HepG2 (cell line): ENCODE data around the gene CD2AP. TPM values are rescaled to one million over a fixed set of nuclear protein-coding genes. Genes with fewer than 3 reads are reported as not detected.

Experiments used
- IRX3 ChIP-seq: sonication (generic); formaldehyde crosslinking; IDR thresholded peaks from 2 replicates; pipeline ENCODE4 v1.8.1; 2023; ENCODE audit warnings: mild to moderate bottlenecking, low read depth, missing genetic modification reagents, borderline replicate concordance
- JUND ChIP-seq: sonication (generic); formaldehyde crosslinking; IDR thresholded peaks from 2 replicates; pipeline ENCODE4 v1.8.0; 2022; ENCODE audit warnings: mild to moderate bottlenecking, missing genetic modification reagents
- KDM5A ChIP-seq: fragments of 200-600 bp; sonication (generic); IDR thresholded peaks from 2 replicates; pipeline ENCODE4 v1.7.0; 2018; ENCODE audit warnings: antibody characterized with exemption, mild to moderate bottlenecking, low read length, borderline replicate concordance
- MTF2 ChIP-seq: sonication (generic); formaldehyde crosslinking; IDR thresholded peaks from 2 replicates; pipeline ENCODE4 v1.5.0; 2020; ENCODE audit warnings: missing genetic modification reagents, borderline replicate concordance
- ZKSCAN5 ChIP-seq: sonication (generic); formaldehyde crosslinking; IDR thresholded peaks from 2 replicates; pipeline ENCODE4 v1.5.1; 2020; ENCODE audit warnings: mild to moderate bottlenecking, missing genetic modification reagents
- ZNF205 ChIP-seq: IDR thresholded peaks from 2 replicates; pipeline ENCODE4 v1.6.1; 2018; ENCODE audit warnings: missing biosample characterization, missing genetic modification reagents
- ZNF335 ChIP-seq: sonication (generic); formaldehyde crosslinking; IDR thresholded peaks from 2 replicates; pipeline ENCODE4 v1.4.0; 2020; ENCODE audit warnings: missing genetic modification reagents
- ZNF546 ChIP-seq: sonication (generic); formaldehyde crosslinking; conservative IDR thresholded peaks from 2 replicates; pipeline ENCODE4 v1.8.1; 2023; ENCODE audit warnings: mild to moderate bottlenecking, missing genetic modification reagents
- ZNF614 ChIP-seq: IDR thresholded peaks from 2 replicates; pipeline ENCODE4 v1.6.1; 2018; ENCODE audit warnings: missing biosample characterization, missing genetic modification reagents, inconsistent platforms, borderline replicate concordance
- polyA plus RNA-seq, 8 experiments: library from polyadenylated mRNA; depleted of rRNA in 3 of 8; stranded (reverse) in 7 of 8; unstranded in 1 of 8; fragments of >200 nt; fragmentation: Illumina TruSeq in 4 of 8; extraction: Trizol in 4 of 8; gene quantifications; 2 replicates each; pipeline versions ENCODE4 v1.2.1 to v1.2.3, GENCODE V29; 2011 to 2016; ENCODE audit warnings: low read depth in 4 of 8, missing spikeins in 1 of 8, mixed read lengths in 1 of 8; ENCODE audit not compliant: insufficient read depth in 1 of 8
- total RNA-seq, 5 experiments: library from RNA; depleted of rRNA; stranded (reverse); fragments of >200 nt; fragmentation: Illumina TruSeq; extraction: Trizol; gene quantifications; 2 replicates each; pipeline ENCODE4 v1.2.3, GENCODE V29; 2016; ENCODE audit warnings: low read depth in 1 of 5
- TF ChIP-seq, protein P1 (sequence below): sonication (generic); formaldehyde crosslinking; IDR thresholded peaks from 2 replicates; pipeline ENCODE4 v1.4.0; 2020; ENCODE audit warnings: missing genetic modification reagents
- TF ChIP-seq, protein P2 (sequence below): sonication (generic); formaldehyde crosslinking; IDR thresholded peaks from 2 replicates; pipeline ENCODE4 v1.5.1; 2020; ENCODE audit warnings: mild to moderate bottlenecking, missing genetic modification reagents
- TF ChIP-seq, protein P3 (sequence below): sonication (generic); formaldehyde crosslinking; IDR thresholded peaks from 2 replicates; pipeline ENCODE4 v1.8.0; 2022; ENCODE audit warnings: mild to moderate bottlenecking, missing genetic modification reagents, moderate library complexity
- TF ChIP-seq, protein P4 (sequence below): sonication (generic); formaldehyde crosslinking; IDR thresholded peaks from 2 replicates; pipeline ENCODE4 v1.4.0; 2020; ENCODE audit warnings: missing genetic modification reagents
- TF ChIP-seq, protein P5 (sequence below): sonication (generic); formaldehyde crosslinking; IDR thresholded peaks from 2 replicates; pipeline ENCODE4 v1.4.0; 2020; ENCODE audit warnings: low read depth, missing genetic modification reagents

Gene CD2AP
- total and polyA plus RNA-seq, 2 of the 13 experiments (the other 11 are each of a cell fraction or from before 2014, with no cell fraction given), result 8.6 to 31.9 TPM

DNA sequence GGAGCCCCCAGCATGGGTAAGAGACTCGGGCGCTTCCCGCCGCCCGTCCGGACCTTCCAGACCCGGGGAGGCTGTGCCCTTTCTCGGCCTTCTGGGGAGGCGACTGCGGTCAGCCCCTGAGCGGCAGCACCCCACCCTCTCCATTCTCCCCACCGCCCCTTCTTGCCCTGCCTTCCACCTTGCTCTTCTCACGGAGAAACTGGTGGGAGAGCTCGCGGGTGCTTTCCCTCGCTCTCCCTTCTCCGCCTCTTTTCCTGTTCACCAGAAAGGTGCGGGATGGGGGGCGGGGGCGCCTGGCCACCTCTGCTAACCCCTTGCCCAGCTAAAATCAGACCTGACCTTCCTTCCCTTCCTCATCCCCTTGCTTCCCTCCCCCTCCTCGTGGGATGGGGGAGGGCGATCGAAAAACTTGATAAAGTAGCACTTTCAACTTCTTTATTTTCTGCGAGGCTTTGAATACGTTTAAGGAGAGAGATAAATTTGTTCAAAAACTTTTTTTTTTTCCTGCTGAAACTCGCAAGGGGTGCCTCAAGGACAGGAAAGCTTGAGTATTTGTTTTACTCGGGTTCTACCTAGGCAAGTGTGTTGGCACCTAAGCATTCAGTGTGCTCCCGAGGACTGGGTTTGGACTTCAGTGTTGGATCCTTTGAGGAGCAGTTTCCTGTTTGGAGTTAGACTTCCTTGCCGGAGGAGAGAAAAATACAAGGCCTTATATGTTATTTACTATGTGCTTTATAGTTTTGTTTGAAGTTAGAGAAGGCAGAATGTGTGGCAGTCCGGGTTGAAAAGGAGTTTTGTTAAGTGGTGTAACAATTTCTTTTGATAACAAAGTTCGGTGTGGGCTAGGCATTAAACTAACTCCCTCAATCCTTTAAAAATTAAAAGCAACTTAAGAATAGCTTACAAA, 897 bp downstream of the CD2AP start (continued):
- TF ChIP-seq ZNF546 (CRISPR knock-in tag) (no peak), JUND (CRISPR knock-in tag) (no peak), ZNF614 (CRISPR knock-in tag) (no peak), MTF2 (CRISPR knock-in tag) (no peak), ZNF205 (CRISPR knock-in tag) (no peak), ZKSCAN5 (CRISPR knock-in tag) (no peak; the same call in 1 of the 2 replicates), ZNF335 (no peak; the same call in 1 of the 2 replicates), KDM5A (no peak), IRX3 (CRISPR knock-in tag) (no peak)
- TF ChIP-seq, protein P1, sequence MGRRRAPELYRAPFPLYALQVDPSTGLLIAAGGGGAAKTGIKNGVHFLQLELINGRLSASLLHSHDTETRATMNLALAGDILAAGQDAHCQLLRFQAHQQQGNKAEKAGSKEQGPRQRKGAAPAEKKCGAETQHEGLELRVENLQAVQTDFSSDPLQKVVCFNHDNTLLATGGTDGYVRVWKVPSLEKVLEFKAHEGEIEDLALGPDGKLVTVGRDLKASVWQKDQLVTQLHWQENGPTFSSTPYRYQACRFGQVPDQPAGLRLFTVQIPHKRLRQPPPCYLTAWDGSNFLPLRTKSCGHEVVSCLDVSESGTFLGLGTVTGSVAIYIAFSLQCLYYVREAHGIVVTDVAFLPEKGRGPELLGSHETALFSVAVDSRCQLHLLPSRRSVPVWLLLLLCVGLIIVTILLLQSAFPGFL (CRISPR knock-in tag), result no peak
- TF ChIP-seq, protein P2, sequence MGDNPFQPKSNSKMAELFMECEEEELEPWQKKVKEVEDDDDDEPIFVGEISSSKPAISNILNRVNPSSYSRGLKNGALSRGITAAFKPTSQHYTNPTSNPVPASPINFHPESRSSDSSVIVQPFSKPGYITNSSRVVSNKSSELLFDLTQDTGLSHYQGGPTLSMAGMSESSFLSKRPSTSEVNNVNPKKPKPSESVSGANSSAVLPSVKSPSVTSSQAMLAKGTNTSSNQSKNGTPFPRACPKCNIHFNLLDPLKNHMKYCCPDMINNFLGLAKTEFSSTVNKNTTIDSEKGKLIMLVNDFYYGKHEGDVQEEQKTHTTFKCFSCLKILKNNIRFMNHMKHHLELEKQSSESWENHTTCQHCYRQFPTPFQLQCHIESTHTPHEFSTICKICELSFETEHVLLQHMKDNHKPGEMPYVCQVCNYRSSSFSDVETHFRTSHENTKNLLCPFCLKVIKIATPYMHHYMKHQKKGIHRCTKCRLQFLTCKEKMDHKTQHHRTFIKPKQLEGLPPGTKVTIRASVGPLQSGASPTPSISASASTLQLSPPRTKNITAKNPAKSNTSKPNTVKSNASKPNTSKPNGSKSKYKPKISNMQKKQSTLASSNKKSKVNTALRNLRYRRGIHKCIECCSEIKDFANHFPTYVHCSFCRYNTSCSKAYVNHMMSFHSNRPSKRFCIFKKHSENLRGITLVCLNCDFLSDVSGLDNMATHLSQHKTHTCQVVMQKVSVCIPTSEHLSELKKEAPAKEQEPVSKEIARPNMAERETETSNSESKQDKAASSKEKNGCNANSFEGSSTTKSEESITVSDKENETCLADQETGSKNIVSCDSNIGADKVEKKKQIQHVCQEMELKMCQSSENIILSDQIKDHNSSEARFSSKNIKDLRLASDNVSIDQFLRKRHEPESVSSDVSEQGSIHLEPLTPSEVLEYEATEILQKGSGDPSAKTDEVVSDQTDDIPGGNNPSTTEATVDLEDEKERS (CRISPR knock-in tag), result no peak
- TF ChIP-seq, protein P3, sequence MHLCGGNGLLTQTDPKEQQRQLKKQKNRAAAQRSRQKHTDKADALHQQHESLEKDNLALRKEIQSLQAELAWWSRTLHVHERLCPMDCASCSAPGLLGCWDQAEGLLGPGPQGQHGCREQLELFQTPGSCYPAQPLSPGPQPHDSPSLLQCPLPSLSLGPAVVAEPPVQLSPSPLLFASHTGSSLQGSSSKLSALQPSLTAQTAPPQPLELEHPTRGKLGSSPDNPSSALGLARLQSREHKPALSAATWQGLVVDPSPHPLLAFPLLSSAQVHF, result no peak
- TF ChIP-seq, protein P4, sequence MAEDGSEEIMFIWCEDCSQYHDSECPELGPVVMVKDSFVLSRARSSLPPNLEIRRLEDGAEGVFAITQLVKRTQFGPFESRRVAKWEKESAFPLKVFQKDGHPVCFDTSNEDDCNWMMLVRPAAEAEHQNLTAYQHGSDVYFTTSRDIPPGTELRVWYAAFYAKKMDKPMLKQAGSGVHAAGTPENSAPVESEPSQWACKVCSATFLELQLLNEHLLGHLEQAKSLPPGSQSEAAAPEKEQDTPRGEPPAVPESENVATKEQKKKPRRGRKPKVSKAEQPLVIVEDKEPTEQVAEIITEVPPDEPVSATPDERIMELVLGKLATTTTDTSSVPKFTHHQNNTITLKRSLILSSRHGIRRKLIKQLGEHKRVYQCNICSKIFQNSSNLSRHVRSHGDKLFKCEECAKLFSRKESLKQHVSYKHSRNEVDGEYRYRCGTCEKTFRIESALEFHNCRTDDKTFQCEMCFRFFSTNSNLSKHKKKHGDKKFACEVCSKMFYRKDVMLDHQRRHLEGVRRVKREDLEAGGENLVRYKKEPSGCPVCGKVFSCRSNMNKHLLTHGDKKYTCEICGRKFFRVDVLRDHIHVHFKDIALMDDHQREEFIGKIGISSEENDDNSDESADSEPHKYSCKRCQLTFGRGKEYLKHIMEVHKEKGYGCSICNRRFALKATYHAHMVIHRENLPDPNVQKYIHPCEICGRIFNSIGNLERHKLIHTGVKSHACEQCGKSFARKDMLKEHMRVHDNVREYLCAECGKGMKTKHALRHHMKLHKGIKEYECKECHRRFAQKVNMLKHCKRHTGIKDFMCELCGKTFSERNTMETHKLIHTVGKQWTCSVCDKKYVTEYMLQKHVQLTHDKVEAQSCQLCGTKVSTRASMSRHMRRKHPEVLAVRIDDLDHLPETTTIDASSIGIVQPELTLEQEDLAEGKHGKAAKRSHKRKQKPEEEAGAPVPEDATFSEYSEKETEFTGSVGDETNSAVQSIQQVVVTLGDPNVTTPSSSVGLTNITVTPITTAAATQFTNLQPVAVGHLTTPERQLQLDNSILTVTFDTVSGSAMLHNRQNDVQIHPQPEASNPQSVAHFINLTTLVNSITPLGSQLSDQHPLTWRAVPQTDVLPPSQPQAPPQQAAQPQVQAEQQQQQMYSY (CRISPR knock-in tag), result no peak
- TF ChIP-seq, protein P5, sequence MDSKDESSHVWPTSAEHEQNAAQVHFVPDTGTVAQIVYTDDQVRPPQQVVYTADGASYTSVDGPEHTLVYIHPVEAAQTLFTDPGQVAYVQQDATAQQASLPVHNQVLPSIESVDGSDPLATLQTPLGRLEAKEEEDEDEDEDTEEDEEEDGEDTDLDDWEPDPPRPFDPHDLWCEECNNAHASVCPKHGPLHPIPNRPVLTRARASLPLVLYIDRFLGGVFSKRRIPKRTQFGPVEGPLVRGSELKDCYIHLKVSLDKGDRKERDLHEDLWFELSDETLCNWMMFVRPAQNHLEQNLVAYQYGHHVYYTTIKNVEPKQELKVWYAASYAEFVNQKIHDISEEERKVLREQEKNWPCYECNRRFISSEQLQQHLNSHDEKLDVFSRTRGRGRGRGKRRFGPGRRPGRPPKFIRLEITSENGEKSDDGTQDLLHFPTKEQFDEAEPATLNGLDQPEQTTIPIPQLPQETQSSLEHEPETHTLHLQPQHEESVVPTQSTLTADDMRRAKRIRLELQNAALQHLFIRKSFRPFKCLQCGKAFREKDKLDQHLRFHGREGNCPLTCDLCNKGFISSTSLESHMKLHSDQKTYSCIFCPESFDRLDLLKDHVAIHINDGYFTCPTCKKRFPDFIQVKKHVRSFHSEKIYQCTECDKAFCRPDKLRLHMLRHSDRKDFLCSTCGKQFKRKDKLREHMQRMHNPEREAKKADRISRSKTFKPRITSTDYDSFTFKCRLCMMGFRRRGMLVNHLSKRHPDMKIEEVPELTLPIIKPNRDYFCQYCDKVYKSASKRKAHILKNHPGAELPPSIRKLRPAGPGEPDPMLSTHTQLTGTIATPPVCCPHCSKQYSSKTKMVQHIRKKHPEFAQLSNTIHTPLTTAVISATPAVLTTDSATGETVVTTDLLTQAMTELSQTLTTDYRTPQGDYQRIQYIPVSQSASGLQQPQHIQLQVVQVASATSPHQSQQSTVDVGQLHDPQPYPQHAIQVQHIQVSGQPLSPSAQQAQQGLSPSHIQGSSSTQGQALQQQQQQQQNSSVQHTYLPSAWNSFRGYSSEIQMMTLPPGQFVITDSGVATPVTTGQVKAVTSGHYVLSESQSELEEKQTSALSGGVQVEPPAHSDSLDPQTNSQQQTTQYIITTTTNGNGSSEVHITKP (CRISPR knock-in tag), result 0 out of 2 replicates have a peak, but pooled peaks have one; percentile 10
